B cell (primary cell): Measurements from ENCODE around the gene PRRC1.

ENCODE experiments used
- CTCF ChIP-seq: fragments of 200-600 bp; IDR thresholded peaks from one replicate; pipeline ENCODE4 v1.8.0; 2022; ENCODE audit warnings: antibody characterized with exemption, mild to moderate bottlenecking
- EZH2 ChIP-seq: IDR thresholded peaks from 2 replicates; pipeline ENCODE4 v1.6.1; 2012; ENCODE audit warnings: borderline replicate concordance, low read depth, mild to moderate bottlenecking, moderate library complexity, low read length; ENCODE audit not compliant: insufficient read depth, poor library complexity, severe bottlenecking

DNA sequence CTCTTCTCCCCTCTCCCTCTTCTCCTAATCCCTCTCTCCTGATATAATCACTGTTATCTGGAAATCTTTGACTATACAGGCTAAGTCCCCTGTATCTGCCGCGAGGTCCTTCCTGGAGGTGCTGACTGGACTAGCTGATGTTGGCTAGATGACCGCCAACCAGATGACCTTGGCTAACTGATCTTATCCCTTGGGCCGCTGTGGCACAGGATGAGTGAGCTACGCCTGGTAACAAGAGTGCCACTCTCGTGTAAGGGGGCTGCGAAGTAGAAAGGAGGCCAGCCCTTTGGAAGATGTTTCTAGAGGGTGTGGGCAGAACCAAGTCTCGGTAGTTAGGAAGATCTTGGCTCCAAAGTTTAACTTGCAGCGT, 345 bp upstream of the PRRC1 start:
- TF ChIP-seq EZH2 (no peak), CTCF (no peak)
